ENCODE measurements around the gene CLDN14.

The CLDN14 gene

DNA sequence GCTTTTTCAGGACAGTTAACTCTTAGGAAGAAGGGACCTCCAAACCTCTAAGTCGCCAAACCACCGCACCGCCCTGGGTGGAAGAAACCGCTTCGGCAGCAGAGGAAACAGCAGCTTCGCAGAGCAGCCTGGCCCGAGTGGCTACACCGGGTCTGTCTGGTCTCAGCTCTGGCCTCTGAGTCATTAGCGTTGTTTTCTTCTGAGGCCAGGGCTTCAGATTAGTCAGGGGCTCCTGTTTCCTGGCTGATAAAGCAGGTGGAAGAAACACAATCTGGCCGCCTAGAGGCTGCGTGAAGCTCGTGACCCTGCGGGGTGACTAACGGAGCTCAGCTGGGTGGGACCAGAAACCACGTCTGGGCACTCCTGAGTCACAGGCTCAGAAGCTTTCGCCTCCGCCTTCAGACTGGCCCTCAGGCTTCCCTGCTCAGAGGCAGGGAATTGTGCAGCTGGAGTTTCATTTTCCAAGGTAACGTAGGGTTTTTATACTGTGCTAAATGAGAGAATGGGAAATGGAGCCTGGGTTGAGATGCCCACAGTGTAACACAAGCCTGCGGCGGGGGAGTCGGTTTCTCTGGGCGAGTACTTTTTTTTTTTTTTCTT lies 49.9 kb downstream of the CLDN14 start:
- peak; percentile 97 for DNase-seq

DNA sequence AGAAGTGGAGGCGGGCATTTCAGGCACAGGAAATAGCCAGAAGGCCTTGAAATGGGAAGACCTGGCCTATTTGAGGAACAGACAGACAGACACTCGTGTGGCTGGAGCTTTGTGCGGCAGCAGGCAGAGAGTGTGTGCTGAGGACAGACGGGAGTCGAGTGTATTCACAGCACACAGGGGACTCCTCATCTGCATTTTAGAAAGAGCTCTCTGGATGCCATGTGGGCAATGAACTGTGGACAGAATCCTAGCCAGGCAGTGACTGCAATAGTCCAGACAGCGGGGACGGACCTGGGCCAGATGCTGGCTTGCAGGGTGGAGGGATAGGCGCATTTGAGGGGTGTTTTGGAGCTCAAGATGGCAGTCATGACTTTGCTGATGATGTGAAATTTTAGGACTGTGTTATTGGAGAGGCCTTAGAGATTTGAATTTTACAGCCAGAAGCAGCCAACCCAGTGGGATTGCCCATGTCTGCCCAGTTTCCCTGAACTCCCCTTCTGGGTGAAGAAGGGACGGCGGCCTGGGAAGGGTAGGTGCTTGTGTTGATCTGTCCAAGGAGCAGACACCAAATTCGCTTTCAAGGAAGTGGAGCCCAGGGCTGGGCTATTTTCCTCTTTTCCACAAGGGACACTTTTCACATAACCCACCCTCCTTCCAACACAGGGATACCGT lies 51.0 kb downstream of the CLDN14 start:
- no peak for DNase-seq

DNA sequence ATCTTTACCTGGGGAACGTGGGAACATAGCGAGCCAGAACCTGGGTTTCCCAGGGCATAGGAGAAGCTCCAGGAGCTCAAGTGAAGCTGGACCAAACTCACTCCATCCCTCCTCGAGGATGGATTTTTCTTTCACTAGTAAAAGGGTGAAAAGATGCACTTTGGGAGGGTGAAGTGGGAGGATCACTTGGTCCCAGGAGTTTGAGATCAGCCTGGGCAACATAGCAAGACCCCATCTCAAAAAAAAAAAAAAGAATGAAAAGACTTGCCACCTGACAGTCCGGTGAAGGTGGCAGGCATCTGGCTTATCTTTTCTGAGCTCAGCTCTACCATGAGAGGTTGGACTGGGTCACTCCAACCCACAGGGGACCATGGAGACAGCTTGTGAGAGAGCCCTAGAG lies 52.4 kb downstream of the CLDN14 start:
- DNase-seq: no peak

DNA sequence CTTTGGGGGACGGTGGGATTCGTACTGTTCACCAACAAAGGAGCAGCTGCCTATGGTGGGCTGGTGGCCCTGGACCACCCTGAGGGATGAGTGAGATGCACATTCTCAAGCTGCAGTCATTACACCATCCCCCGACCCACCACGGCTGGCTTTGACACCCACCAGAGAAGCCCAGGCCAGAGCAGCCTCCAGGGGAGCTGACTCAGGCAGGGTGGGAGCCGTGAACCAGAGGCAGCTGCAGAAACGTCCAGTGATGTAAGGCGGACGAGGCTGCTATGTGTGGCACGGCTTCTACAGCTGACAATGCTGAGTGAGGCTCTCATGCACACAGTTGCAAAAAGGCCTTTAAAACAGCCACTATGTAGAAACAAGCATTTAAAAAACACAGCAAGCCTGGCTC lies 54.6 kb downstream of the CLDN14 start:
- no peak for DNase-seq

DNA sequence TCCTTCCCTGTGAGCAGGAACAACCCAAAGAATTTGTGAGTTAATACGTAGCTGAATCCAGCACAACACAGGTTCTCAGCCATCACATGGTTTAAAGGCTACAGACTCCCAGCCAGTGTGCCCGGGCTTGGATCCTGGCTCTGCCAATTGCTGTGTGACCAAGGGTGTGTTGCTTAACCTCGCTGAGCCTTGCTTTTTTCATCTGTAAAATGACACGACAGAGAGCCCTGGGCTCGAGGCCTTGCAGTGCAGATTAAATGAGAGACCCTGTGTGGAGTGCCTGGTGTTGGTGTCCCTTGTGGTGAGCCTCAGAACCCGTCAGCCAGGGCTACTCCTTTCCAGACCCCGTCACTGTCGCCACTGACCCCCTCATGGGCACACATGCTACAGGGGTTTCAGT lies 55.3 kb downstream of the CLDN14 start:
- DNase-seq: no peak

DNA sequence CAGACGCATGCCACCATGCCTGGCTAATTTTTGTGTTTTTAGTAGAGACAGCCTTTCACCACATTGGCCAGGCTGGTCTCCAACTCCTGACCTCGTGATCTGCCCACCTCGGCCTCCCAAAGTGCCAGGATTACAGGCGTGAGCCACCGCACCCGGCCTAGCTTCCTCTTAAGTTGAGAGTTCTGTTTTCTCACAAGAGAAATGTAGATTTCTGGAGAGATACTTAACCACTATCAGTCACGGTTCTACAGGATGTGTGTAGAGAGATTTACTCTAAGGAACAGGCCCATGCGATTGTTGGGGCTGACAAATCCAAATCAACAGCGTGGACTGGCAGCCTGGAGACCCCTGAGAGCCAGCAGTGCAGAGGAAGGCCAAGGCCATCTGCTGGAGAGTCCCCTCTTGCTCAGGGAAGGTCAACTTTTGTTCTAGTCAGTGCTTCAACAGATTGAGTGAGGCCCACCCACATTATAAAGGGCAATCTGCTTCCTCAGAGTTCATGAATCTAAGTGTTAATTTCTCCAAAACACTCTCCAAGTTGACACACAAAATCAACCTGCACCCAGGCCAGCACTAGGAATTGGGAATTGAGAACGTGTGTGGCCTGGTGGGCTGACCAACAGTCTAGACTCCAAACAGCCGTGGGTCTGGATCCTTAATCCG lies 56.0 kb downstream of the CLDN14 start:
- DNase-seq: peak; percentile 28

DNA sequence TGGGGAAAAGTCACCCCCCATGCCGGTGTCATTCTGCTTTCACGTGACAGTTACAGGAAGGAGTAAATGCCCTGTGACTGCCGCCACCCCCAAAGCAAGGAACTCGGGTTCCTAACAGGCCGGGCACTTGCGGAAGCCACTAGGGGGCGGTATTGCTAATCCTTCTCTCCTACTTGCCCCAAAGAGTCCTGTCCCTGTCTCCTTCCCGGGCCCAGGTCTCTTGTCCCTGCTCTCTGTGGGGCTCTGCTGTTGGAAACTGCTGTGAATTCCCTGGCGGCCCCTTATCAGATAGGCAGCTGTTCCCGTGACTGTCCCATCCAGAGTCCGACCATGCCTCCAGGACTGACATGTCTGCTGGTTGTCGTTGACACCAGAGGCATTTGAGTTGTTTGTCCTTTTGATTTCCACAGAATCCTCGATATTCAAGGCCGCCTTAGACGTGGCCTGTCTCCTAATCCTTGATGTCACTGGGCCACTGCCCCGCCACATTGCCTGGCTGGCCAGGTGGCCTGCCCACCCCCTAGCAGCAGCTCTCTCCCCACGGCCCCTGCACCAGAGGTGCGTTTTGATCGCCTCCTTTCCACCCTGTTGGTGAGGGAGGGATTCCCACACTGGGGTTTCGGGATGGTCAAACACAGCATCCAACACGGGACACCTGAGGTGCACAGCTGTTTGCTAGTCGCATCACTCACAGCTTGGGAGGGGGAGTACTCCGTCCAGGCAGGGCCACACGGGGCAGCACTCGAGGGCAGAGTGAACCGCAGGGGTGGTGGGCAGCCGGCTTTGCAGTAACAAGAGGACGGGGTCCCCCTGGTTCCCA lies 57.4 kb downstream of the CLDN14 start:
- peak; percentile 81 for DNase-seq

DNA sequence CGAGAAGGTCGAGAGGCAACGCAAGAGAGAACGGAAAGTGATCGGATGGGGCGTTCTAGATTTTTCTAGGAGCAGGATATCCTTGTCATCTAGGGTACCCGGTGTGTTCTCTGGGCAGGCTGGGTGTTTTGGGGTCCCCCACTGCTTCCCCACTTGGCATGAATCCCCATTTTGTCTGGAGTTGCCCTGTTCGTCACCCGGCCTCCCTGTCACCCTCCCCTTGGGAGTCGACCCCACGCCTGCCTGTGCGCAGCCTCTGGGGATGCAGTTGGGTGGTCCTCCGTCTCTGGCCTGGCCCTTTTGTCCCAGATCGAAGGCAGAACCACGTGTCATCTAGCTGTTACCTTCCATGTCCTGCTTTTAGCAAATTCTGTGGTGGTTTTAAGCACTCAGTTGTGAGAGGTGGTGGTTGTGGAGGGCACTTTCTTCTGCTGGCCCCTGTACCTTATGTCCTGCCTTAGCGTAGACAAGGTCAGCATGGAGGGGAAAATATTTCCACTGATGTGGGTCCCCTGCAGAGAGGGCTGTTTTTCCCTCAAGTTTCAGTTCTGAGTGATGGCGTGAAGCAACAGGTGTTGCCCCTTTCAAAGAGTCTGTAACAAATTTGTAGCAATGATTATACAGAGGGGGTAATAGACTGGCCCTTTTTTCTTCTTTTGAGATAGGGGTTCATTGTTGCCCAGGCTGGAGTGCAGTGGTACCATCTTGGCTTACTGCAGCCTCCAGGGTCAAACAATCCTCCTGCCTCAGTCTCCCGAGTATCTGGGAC lies 59.2 kb downstream of the CLDN14 start:
- DNase-seq: no peak

DNA sequence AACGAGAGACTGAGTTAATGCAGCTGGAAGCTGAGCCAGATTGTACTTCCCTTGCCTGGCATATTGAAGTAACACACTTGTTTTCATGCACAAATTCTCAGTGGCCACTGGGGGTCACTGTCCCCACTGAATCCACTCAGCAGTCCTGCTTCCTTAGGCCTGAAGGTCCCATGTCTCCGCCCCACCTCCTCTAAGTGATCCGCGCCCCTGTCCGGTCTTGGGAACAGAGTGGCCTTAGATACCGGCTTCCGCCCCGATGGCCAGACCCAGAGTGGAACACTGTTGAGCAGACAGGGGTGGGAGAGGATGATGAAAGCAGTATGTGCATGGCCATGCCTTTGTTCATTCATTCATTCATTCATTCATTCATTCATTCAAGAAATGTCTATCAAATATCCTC lies 59.9 kb downstream of the CLDN14 start:
- DNase-seq: peak; percentile 85

DNA sequence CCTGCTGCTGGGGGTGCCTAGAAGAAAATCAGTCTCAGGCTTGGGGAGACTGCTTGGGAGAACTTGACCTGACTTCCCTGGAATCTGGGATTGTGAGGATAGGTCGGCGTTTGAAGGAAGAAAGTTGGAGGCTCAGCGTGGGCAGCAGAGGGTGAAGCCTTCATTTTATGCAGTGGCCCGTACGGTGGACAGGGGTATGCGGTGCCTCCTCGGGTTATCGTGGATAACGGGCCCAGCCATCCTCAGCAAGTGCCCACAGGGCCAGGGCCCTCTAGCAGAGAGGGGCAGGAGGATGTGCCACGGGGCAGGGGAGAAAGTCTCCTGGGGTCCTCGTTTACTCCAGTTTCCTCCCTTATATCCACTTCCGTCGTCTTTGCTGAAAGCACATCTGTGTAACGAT lies 60.7 kb downstream of the CLDN14 start:
- DNase-seq: no peak

DNA sequence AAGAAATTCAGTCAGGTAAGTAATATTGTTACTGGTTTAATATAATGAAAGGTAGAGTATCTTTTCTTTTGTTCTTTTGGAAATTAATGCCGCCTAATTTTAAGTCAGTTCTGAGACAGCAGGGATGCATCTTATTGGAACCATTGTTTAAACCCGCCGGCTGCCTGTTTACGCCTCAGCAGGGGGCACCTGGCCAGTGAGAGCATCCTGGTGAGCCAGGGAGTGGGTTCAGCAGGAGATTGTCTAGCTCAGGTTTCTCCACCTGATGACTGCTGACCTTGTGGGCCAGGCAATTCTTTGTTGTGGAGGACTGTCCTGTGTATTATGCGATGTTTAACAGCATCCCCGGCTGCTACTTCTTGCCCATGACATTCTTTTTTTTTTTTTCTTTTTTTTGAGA lies 64.5 kb downstream of the CLDN14 start:
- no peak for DNase-seq

DNA sequence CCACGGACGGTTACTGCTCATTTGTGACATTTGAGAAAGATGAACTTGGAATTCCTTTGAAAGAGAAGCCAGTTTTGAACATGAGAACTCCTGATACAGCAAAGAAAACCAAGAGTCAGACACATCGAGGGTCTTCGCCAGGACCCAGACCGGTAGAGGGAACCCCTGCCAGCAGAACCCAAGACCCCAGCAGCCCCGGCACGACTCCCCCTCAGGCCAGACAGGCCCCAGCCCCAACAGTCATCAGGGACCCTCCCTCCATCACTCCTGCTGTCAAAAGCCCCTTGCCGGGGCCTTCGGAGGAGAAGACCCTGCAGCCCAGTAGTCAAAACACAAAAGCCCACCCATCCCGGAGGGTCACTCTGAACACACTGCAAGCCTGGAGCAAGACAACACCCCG lies 67.0 kb downstream of the CLDN14 start:
- DNase-seq: no peak

DNA sequence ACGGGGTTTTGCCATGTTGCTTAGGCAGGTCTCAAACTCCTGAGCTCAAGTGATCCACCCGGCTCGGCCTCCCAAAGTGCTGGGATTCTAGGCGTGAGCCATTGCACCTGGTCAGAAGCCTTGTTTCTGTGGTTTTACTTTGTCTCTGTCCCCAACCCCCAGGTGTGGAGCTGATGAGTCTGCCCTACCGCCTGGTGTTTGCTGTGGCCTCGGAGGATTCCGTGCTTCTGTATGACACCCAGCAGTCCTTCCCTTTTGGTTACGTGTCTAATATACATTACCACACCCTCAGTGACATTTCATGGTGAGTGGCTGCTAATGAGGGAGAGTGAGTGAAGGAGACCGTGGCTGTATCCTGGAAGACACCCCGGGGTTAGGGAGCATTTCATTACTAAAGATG lies 68.6 kb downstream of the CLDN14 start:
- DNase-seq: no peak
